ENCODE measurements around the gene KMT2D.
A peak's percentile ranks its signal among the peaks of the same experiment; 100 is the strongest.

KMT2D gene

DNA sequence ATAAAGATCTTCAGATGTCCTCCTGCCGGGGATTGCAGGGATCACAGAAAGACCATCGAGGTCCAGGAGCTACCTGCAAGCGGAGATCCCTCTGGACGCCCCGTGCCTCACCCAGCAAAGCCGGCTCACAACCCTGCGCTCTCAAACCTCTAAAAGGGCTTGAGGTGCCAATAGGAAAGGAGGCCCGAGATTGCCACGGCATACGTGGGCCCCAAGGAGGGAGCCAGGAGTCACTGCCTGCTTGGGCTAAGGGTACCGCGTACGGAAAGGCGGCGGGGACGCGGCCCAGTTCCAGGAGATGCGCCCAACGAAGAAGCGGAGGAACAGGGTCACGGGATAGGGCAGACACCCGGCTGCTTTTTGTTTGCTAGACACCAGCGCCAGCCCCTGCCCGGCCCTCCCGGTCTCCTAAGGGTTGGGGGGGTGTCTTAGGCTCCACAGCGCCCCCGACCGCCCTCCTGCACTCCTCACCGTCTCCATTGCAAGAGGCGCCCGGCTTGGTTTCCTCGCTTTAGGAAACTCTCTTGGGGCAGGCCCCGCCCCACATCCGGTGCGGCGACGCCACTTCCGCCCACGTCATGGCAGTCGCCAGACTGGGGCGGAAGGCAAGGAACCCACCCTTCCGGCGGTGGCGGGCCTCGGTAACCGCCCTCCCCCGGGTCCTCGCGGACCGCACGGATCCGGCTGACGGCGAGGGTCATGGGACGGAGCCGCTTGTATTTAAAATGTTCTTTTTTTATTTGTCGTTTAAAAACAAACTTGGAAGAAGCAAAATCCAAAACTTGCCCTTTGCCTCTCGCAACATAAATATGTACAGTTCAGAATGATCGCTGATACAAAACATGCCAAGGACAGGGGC is 42.1 kb downstream of the KMT2D start, which contains the start of gene PRKAG1:
Gene PRKAG1, minus strand, starts transcription at position 516 of the 859 bp plus-strand sequence. Its CDS starts 36 bp downstream, at position 480.
- peak; percentile 40 to 97 (median 90) for DNase-seq

DNA sequence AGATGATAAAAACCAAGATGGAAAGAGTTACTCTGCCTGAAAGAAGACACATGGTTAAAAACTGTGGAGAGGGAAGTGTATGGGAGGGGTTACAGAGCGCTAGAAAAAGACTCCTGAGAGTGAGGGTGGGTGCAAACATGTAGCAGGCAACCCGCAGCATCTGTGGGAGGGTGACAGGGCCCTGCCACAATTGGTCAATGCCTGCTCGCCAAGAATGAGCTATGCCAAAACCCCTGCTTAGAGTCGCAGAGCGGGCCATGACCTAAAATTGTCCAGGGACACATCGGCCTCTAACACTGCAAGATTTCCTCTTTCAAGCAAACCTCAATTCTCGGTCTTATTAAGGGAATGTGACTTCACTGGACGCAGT is 42.7 kb downstream of the KMT2D start:
- no peak for DNase-seq

DNA sequence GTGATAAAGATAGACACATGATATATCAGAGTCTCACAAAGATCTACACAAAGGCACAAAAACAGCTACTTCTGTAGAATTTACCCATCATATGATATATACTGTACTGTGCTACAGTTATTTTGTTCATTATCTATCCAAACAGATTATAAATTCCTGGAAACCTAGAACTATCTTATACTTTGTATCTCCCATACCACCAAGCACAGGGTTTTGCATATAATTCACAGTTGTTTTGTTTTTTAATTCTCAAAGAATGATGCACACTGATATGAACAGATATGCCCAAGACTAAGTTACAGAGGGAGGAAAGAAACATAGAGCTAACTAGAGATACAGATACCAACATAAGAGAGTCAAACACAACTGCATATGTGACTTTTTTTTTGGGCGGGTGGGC is 45.4 kb downstream of the KMT2D start:
- no peak for DNase-seq

DNA sequence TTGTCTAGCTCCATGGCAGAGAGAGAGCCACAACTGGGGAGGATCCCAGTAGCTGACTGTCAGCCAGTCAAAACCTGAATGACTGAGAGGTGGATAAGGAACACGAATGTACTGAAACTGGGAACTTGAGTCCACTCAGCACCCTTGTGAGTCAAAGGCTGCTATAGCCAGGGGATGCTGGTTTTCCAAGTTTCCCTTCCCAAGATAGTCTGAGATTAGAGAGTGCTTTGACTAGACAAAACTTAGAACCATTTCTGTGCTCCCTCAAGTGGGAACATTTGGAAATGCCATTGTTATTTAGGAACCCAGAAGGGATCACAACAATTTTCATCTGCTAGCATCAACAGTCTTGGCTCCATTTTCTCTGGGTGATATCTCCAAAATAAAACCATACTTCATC is 46.0 kb downstream of the KMT2D start:
- no peak for DNase-seq

DNA sequence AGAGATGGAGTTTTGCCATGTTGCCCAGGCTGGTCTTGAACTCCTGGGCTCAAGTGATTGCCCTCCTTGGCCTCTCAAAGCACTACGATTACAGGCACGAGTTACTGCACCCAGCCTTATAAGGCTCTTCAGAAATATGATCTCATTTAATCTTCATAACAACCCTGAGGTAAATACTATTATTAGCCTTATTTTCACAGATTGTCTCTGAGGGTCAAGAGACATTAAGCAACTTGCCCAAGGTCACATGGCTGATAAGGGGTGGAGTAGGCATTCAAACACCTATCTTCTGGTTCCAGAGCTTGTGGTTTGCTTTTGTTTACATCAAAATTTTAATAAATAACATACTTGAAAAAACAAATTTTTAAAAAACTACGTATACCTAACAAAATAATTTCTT is 47.2 kb downstream of the KMT2D start:
- DNase-seq: no peak

DNA sequence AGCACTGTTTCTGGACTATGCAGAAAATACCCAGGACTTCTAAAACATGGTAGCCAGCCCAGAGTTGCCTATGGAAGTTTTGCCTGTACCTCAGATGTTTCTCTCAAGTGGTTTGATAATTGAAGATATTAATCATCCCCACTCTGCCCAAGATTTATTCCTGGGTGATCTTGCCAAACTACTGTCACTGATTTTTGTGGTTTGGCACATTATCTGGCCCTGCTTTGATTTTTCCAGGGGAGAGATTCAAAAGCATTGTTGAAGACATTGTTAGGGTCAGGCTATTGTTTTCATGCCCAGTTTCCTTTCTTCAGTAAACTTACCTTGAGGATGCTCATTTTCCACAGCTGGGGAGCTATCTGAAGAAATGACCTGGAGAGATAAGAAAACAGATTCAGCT is 47.9 kb downstream of the KMT2D start:
- no peak for DNase-seq

Data from C1 segment of cervical spinal cord (tissue), 14 donors.